ENCODE data around the gene ZBTB43. TPM values are rescaled to one million over a fixed set of nuclear protein-coding genes. Genes with fewer than 3 reads are reported as not detected.

ZBTB43 gene
- polyA plus RNA-seq, 1 donor from 2014 or later, result 12.3 TPM

- Histone ChIP-seq H3K9me2 (ENCODE audit: insufficient read depth, low read length) (no peaks in the 10 kb centered on the region), H3K4me3 (ENCODE audit: low read length) (no peak overlapping the region), H3K79me2 (replicated peaks; ENCODE audit: insufficient read depth, low read length) (no peaks in the 10 kb centered on the region)
Observed at GRCh38 chr9:126775926-126776325, 28.9 kb upstream of the ZBTB43 start.

GRCh38 chr9:126777733-126778132 lies 27.1 kb upstream of the ZBTB43 start:
- Histone ChIP-seq H3K27ac (ENCODE audit: low read length) (no peak overlapping the region), H3K4me3 (ENCODE audit: low read length) (no peak overlapping the region), H3K9ac (ENCODE audit: low read length) (no peak overlapping the region), H3K79me2 (replicated peaks; ENCODE audit: insufficient read depth, low read length) (no peaks in the 10 kb centered on the region), H4K20me1 (ENCODE audit: insufficient read depth) (no peaks in the 10 kb centered on the region), H3F3A (ENCODE audit: insufficient read depth, low read length, poor library complexity, severe bottlenecking) (no peaks in the 10 kb centered on the region), H3K27me3 (ENCODE audit: insufficient read depth, low read depth, low read length) (no peaks in the 10 kb centered on the region), H2AFZ (ENCODE audit: low read depth, low read length) (no peak overlapping the region), H3K4me2 (ENCODE audit: low read length) (no peak overlapping the region), H3K36me3 (ENCODE audit: insufficient read depth, low read length) (no peaks in the 10 kb centered on the region), H3K9me3 (ENCODE audit: low read length) (no peaks in the 10 kb centered on the region), H3K9me2 (ENCODE audit: insufficient read depth, low read length) (no peaks in the 10 kb centered on the region)
- TF ChIP-seq RAD21 (conservative IDR thresholded peaks at IDR 0.05) (peak; percentile 26), CTCF (IDR thresholded peaks at IDR 0.05; ENCODE audit: poor library complexity, severe bottlenecking) (peak; percentile 29), EP300 (conservative IDR thresholded peaks at IDR 0.05; ENCODE audit: poor library complexity, severe bottlenecking) (no peak)

More at GRCh38 chr9:126775926-126776325, 28.9 kb upstream of the ZBTB43 start:
- TF ChIP-seq CTCF (IDR thresholded peaks at IDR 0.05; ENCODE audit: poor library complexity, severe bottlenecking), result no peak
- TF ChIP-seq MXI1 (conservative IDR thresholded peaks at IDR 0.05; ENCODE audit: poor library complexity, severe bottlenecking), result no peak
- TF ChIP-seq REST (IDR thresholded peaks at IDR 0.05; ENCODE audit: borderline replicate concordance), result no peak
- TF ChIP-seq POLR2AphosphoS5 (IDR thresholded peaks at IDR 0.05), result no peak
- no peak for TF ChIP-seq TAF1 (IDR thresholded peaks at IDR 0.05; ENCODE audit: low read depth)
- TF ChIP-seq EZH2 (IDR thresholded peaks at IDR 0.05; ENCODE audit: borderline replicate concordance, insufficient read depth, low read length, poor library complexity, severe bottlenecking), result no peak
- no peak for TF ChIP-seq RAD21 (conservative IDR thresholded peaks at IDR 0.05)
- no peak for TF ChIP-seq EP300 (conservative IDR thresholded peaks at IDR 0.05; ENCODE audit: poor library complexity, severe bottlenecking)
- TF ChIP-seq SMC3 (conservative IDR thresholded peaks at IDR 0.05; ENCODE audit: poor library complexity), result no peak
- Histone ChIP-seq H3K36me3 (ENCODE audit: insufficient read depth, low read length) (no peaks in the 10 kb centered on the region), H2AFZ (ENCODE audit: low read depth, low read length) (no peak overlapping the region), H4K20me1 (ENCODE audit: insufficient read depth) (no peaks in the 10 kb centered on the region), H3K9ac (ENCODE audit: low read length) (no peak overlapping the region), H3K27me3 (ENCODE audit: insufficient read depth, low read depth, low read length) (no peaks in the 10 kb centered on the region), H3F3A (ENCODE audit: insufficient read depth, low read length, poor library complexity, severe bottlenecking) (no peaks in the 10 kb centered on the region), H3K27ac (ENCODE audit: low read length) (no peak overlapping the region), H3K4me2 (ENCODE audit: low read length) (no peak overlapping the region), H3K9me3 (ENCODE audit: low read length) (no peaks in the 10 kb centered on the region)

All from neural cell (in vitro differentiated cells).